ENCODE data around the gene D2HGDH. TPM values are rescaled to one million over a fixed set of nuclear protein-coding genes. Genes with fewer than 3 reads are reported as not detected.
"Not testable (repeated sequence)": the region's sequence is repeated elsewhere in the genome, so short reads cannot be mapped to it uniquely, and the experiment has no call there.

D2HGDH gene
- total RNA-seq, 1 experiment from 2014 or later, result 4.3 TPM

DNA sequence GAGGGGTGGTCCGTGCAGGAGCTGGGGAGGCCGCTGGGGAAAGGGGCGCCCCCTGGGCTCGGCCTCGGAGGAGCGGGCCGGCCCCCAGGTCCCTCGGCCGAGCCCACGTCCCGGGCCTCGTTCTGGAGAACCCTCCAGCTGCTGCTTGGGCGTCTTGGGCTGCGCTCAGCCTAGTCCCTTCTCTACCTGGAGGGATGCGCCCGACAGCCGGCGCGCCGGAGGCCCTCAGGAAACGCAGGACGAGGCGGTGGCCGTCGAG, 293 bp upstream of the D2HGDH start:
- no peak for DNase-seq
- H3K27ac ChIP-seq, result no peak overlapping the region
- no peaks in the 10 kb centered on the region for H3K9me3 ChIP-seq (replicated peaks)
- H3K36me3 ChIP-seq, result no peaks in the 10 kb centered on the region
- H3K4me3 ChIP-seq, result peak overlapping the region; percentile 93
- no peaks in the 10 kb centered on the region for H3K27me3 ChIP-seq
- H3K4me1 ChIP-seq, result no peaks in the 10 kb centered on the region

DNA sequence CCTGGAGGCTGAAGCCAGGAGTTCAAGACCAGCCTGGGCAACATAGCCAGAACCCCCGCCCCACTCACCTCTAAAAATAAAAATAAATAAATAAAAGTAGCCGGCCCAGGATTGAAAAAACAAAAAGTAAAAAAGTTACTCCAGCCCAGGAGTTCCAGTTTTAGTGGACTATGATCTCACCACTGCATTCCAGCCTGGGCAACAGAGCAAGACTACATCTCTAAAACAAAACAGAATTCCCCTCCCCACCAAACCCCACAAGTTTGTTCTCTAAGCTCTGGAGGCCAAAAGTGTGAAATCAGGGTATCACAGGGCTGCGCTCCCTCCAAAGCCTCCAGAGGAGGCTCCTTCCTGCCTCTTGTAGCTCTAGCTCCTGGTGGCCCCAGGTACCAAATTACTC, 1.7 kb downstream of the D2HGDH start:
- no peaks in the 10 kb centered on the region for H3K36me3 ChIP-seq
- no peak for DNase-seq
- no peaks in the 10 kb centered on the region for H3K4me1 ChIP-seq
- H3K4me3 ChIP-seq, result no peak overlapping the region
- H3K9me3 ChIP-seq (replicated peaks), result no peaks in the 10 kb centered on the region
- no peak overlapping the region for H3K27ac ChIP-seq
- no peaks in the 10 kb centered on the region for H3K27me3 ChIP-seq

GRCh38 chr2:241738040-241738686, 3.7 kb downstream of the D2HGDH start:
- no peaks in the 10 kb centered on the region for H3K4me1 ChIP-seq
- H3K4me3 ChIP-seq, result no peak overlapping the region
- no peak for DNase-seq
- H3K36me3 ChIP-seq, result no peaks in the 10 kb centered on the region
- no peaks in the 10 kb centered on the region for H3K27me3 ChIP-seq
- H3K9me3 ChIP-seq (replicated peaks), result no peaks in the 10 kb centered on the region
- no peak overlapping the region for H3K27ac ChIP-seq

- Histone ChIP-seq H3K4me3 (no peak overlapping the region), H3K27me3 (no peaks in the 10 kb centered on the region), H3K27ac (no peak overlapping the region), H3K9me3 (replicated peaks) (no peaks in the 10 kb centered on the region), H3K36me3 (no peaks in the 10 kb centered on the region), H3K4me1 (no peaks in the 10 kb centered on the region)
- DNase-seq, result no peak
Observed at GRCh38 chr2:241739177-241739576, 4.7 kb downstream of the D2HGDH start.

DNA sequence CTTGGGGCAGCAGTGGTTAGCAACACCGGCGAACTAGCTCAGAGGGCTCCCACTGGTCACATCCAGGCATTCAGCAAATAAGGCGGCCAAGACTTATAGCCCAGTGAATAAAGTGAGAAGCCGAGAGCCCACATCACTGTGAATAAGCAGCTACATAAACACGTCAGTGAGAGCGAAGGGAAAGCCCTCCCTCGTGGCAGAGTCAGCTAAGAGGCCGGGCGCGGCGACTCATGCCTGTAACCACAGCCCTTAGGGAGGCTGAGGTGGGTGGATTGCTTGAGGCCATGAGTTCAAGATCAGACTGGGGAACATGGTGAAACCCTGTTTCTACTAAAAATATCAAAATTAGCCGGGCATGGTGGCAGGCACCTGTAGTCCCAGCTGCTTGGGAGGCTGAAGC, 5.2 kb downstream of the D2HGDH start:
- Histone ChIP-seq H3K9me3 (replicated peaks) (no peaks in the 10 kb centered on the region), H3K27me3 (no peaks in the 10 kb centered on the region), H3K4me1 (no peaks in the 10 kb centered on the region), H3K27ac (no peak overlapping the region), H3K36me3 (no peaks in the 10 kb centered on the region), H3K4me3 (no peak overlapping the region)
- no peak for DNase-seq

- H3K4me3 ChIP-seq, result no peak overlapping the region
- H3K36me3 ChIP-seq, result peaks cover 4% of the 10 kb centered on the region; the same call in 1 of the 2 replicates
- H3K27ac ChIP-seq, result no peak overlapping the region
- DNase-seq, result no peak
- H3K4me1 ChIP-seq, result no peaks in the 10 kb centered on the region
- H3K27me3 ChIP-seq, result no peaks in the 10 kb centered on the region
- peaks cover 2% of the 10 kb centered on the region; the same call in 1 of the 2 replicates for H3K9me3 ChIP-seq (replicated peaks)
Observed at GRCh38 chr2:241741016-241741415, 6.6 kb downstream of the D2HGDH start.

DNA sequence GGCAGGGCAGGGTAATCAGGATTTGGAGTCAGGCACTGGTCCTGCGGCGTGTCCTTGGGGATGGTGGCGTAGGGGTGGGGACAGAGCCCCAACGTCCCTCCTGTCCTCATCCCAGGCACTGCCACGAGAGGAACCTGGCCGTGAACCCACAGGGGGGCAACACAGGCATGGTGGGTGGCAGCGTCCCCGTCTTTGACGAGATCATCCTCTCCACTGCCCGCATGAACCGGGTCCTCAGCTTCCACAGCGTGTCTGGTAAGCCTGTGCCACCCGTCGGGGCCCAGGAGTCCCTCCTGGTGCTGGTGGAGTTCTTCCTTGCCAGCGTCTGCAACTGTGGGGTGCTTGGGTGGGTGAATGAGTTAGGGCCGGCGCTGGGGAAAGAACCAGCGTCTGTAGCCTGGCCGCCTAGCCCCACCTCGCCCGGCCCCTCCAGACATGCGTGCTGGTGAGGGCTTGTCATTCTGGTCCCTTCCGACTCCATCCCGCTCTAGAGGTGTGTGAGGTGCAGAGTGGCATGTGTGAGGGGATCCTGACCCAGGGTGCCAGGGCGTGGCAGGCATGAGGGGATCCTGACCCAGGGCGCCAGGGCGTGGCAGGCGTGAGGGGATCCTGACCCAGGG, 8.0 kb downstream of the D2HGDH start:
- DNase-seq, result no peak
- no peak overlapping the region for H3K27ac ChIP-seq
- H3K36me3 ChIP-seq, result peaks cover 4% of the 10 kb centered on the region; the same call in 1 of the 2 replicates
- H3K4me1 ChIP-seq, result no peaks in the 10 kb centered on the region
- H3K4me3 ChIP-seq, result no peak overlapping the region
- H3K27me3 ChIP-seq, result no peaks in the 10 kb centered on the region
- H3K9me3 ChIP-seq (replicated peaks), result peaks cover 3% of the 10 kb centered on the region; the same call in 1 of the 2 replicates

DNA sequence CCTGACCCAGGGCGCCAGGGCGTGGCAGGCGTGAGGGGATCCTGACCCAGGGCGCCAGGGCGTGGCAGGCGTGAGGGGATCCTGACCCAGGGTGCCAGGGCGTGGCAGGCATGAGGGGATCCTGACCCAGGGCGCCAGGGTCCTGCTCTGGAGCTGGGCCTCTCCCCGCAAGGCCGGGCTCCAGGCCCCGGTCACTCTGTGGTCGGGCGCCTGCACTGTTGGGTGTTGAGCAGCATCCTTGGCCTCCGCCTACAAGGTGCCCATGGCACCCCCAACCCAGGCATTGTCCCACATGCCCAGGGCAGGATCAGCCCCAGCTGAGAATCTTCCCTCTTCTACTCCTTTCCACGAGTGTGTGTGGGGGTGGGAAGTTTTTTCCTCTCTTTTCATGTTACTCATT, 8.6 kb downstream of the D2HGDH start:
- DNase-seq; H3K4me1 ChIP-seq; H3K9me3 ChIP-seq (replicated peaks); H3K27me3 ChIP-seq; H3K36me3 ChIP-seq; H3K4me3 ChIP-seq; H3K27ac ChIP-seq: not testable (repeated sequence)

DNA sequence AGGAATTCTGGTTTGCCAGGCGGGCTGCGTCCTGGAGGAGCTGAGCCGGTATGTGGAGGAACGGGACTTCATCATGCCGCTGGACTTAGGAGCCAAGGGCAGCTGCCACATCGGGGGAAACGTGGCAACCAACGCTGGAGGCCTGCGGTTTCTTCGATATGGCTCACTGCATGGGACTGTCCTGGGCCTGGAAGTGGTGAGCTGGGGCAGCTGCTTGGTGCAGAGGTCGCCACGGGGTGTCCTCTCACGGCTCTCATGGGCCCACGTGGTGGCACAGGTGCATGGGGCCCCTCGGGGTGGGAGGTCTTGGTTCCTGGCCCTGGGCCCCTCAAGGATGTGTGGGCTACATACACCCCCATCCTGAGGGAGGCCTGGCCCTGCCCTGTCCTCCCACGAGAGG, 9.2 kb downstream of the D2HGDH start:
- no peak overlapping the region for H3K27ac ChIP-seq
- DNase-seq, result no peak
- no peaks in the 10 kb centered on the region for H3K4me1 ChIP-seq
- no peaks in the 10 kb centered on the region for H3K27me3 ChIP-seq
- peaks cover 4% of the 10 kb centered on the region; the same call in 1 of the 2 replicates for H3K36me3 ChIP-seq
- H3K4me3 ChIP-seq, result no peak overlapping the region
- H3K9me3 ChIP-seq (replicated peaks), result peaks cover 3% of the 10 kb centered on the region; the same call in 1 of the 2 replicates

DNA sequence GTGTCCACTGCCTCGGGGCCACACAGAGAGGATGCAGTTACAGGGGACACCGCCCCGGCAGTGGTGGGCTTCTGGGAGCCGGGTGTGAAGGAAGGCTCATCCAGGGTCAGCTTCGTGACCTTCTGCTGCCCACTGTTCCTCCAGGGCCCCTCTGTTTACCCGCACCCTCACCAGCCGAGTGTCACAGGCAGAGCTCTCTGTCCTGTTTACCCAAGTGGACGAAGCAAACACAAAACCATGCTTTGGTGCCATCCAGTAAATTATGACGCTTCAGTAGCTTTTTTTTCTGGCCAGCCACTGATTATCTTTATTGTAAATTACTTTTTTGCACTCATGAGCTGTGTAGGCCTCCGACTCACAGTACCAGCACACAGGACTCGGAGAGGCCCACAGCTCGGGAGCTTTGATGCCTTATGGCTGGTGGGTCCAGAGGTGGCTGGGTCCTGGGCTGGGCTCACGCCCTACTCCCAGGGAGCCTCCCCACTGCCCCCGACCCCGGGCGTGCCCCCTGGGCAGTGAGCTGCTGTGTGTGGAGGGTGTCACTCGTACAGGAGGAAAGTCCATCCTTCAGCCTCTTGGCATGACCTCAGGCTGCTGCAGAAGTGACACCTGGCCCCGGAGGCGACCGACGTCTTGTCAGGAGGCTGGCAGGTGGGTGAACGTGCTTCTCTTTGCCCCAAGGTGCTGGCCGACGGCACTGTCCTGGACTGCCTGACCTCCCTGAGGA, 9.8 kb downstream of the D2HGDH start:
- Histone ChIP-seq H3K4me3 (no peak overlapping the region), H3K36me3 (peaks cover 4% of the 10 kb centered on the region; the same call in 1 of the 2 replicates), H3K4me1 (no peaks in the 10 kb centered on the region), H3K9me3 (replicated peaks) (peaks cover 3% of the 10 kb centered on the region; the same call in 1 of the 2 replicates), H3K27ac (no peak overlapping the region), H3K27me3 (no peaks in the 10 kb centered on the region)
- no peak for DNase-seq

DNA sequence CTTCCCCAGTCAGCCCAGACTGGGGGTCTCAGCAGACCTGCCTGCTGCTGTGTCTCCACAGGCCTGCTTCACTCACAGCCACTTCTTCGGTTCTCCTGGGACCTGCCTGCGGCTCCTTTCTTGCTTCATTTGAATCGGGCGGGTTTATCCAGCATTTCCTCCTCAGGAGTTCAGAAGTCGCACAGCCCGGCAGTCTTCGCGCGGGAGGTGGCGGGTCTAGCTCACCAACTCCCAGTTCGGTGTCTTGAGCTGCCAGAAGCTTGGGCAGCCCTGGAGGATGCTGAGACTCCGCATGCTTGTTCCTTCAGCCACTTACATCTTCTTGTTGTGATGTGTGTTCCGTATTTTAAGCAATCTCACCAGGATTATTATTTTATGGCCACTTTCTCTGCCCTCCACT, 10.8 kb downstream of the D2HGDH start:
- no peaks in the 10 kb centered on the region for H3K27me3 ChIP-seq
- peaks cover 3% of the 10 kb centered on the region; the same call in 1 of the 2 replicates for H3K9me3 ChIP-seq (replicated peaks)
- H3K4me1 ChIP-seq, result no peaks in the 10 kb centered on the region
- H3K4me3 ChIP-seq, result no peak overlapping the region
- no peak overlapping the region for H3K27ac ChIP-seq
- no peak for DNase-seq
- H3K36me3 ChIP-seq, result peaks cover 4% of the 10 kb centered on the region; the same call in 1 of the 2 replicates

- no peak for DNase-seq
- Histone ChIP-seq H3K27me3 (no peaks in the 10 kb centered on the region), H3K4me1 (no peaks in the 10 kb centered on the region), H3K36me3 (peaks cover 4% of the 10 kb centered on the region; the same call in 1 of the 2 replicates), H3K9me3 (replicated peaks) (peaks cover 3% of the 10 kb centered on the region; the same call in 1 of the 2 replicates), H3K27ac (no peak overlapping the region), H3K4me3 (no peak overlapping the region)
Observed at GRCh38 chr2:241746084-241746483, 11.7 kb downstream of the D2HGDH start.

- Histone ChIP-seq H3K27ac (no peak overlapping the region), H3K36me3 (peaks cover 4% of the 10 kb centered on the region; the same call in 1 of the 2 replicates), H3K27me3 (no peaks in the 10 kb centered on the region), H3K4me1 (no peaks in the 10 kb centered on the region), H3K4me3 (no peak overlapping the region), H3K9me3 (replicated peaks) (peaks cover 3% of the 10 kb centered on the region; the same call in 1 of the 2 replicates)
- no peak for DNase-seq
Observed at GRCh38 chr2:241748468-241749256, 14.2 kb downstream of the D2HGDH start.

GRCh38 chr2:241750076-241750840, 15.8 kb downstream of the D2HGDH start:
- H3K36me3 ChIP-seq, result peaks cover 4% of the 10 kb centered on the region; the same call in 1 of the 2 replicates
- no peak for DNase-seq
- no peaks in the 10 kb centered on the region for H3K4me1 ChIP-seq
- H3K9me3 ChIP-seq (replicated peaks), result peaks cover 3% of the 10 kb centered on the region; the same call in 1 of the 2 replicates
- no peak overlapping the region for H3K4me3 ChIP-seq
- no peak overlapping the region for H3K27ac ChIP-seq
- no peaks in the 10 kb centered on the region for H3K27me3 ChIP-seq
